Mucosa of rectum (tissue), 2 donors: ENCODE data around the gene MED27.

Experiments used
- H3K27ac ChIP-seq, 2 donors: one replicate each; pipeline ENCODE4 v1.7.0; 2013; ENCODE audit warnings: inconsistent platforms in 2 of 2, low read depth in 2 of 2, low read length in 2 of 2
- H3K27me3 ChIP-seq, 2 donors: one replicate each; pipeline ENCODE4 v1.7.0; 2013; ENCODE audit warnings: low read length in 2 of 2; ENCODE audit not compliant: control insufficient read depth in 2 of 2, insufficient read depth in 2 of 2
- H3K36me3 ChIP-seq, 2 donors: one replicate each; pipeline ENCODE4 v1.7.0; 2013; ENCODE audit warnings: low read length in 2 of 2; ENCODE audit not compliant: control insufficient read depth in 2 of 2, insufficient read depth in 2 of 2
- H3K4me1 ChIP-seq, 2 donors: one replicate each; pipeline ENCODE4 v1.7.0; 2013; ENCODE audit warnings: low read length in 2 of 2, mild to moderate bottlenecking in 1 of 2; ENCODE audit not compliant: control insufficient read depth in 2 of 2, insufficient read depth in 2 of 2
- H3K4me3 ChIP-seq, 2 donors: one replicate each; pipeline ENCODE4 v1.7.0; 2013; ENCODE audit warnings: low read length in 2 of 2
- H3K9ac ChIP-seq, 2 donors: one replicate each; pipeline ENCODE4 v1.7.0; 2013; ENCODE audit warnings: low read length in 2 of 2, low read depth in 1 of 2, mild to moderate bottlenecking in 1 of 2
- H3K9me3 ChIP-seq, 2 donors: one replicate each; pipeline ENCODE4 v1.7.0; 2013; ENCODE audit warnings: low read length in 2 of 2; ENCODE audit not compliant: control insufficient read depth in 2 of 2
- donor health status: healthy.
- donor health status: Normal muscosa, but diverticular disease.

MED27 gene

GRCh38 chr9:132077881-132078698, 1.6 kb downstream of the MED27 start:
- Histone ChIP-seq H3K9me3 (no peaks in the 10 kb centered on the region), H3K36me3 (peaks cover 6 to 7% of the 10 kb centered on the region in 2 donors), H3K4me3 (peak overlapping the region; percentile 91 to 99), H3K4me1 (peaks cover 7 to 13% of the 10 kb centered on the region in 2 donors), H3K27me3 (no peaks in the 10 kb centered on the region), H3K27ac (no peak overlapping the region), H3K9ac (no peak overlapping the region)

- no peak overlapping the region for H3K4me3 ChIP-seq
- H3K9ac ChIP-seq = no peak overlapping the region
- peaks cover 12 to 17% of the 10 kb centered on the region in 2 donors for H3K36me3 ChIP-seq
- H3K4me1 ChIP-seq = peaks cover 7 to 13% of the 10 kb centered on the region in 2 donors
- H3K27me3 ChIP-seq = no peaks in the 10 kb centered on the region
- no peaks in the 10 kb centered on the region for H3K9me3 ChIP-seq
- H3K27ac ChIP-seq = no peak overlapping the region
Measured at GRCh38 chr9:132075853-132076252, 3.8 kb downstream of the MED27 start.

- Histone ChIP-seq H3K4me3 (no peak overlapping the region), H3K27me3 (no peaks in the 10 kb centered on the region), H3K9me3 (no peaks in the 10 kb centered on the region), H3K9ac (no peak overlapping the region), H3K36me3 (peaks cover 12 to 17% of the 10 kb centered on the region in 2 donors), H3K4me1 (peaks cover 7 to 8% of the 10 kb centered on the region in 2 donors), H3K27ac (no peak overlapping the region)
Measured at GRCh38 chr9:132074736-132075135, 4.9 kb downstream of the MED27 start.

- Histone ChIP-seq H3K9ac (no peak overlapping the region), H3K36me3 (peaks cover 12 to 31% of the 10 kb centered on the region in 2 donors), H3K4me1 (no peaks in the 10 kb centered on the region), H3K9me3 (no peaks in the 10 kb centered on the region), H3K27me3 (no peaks in the 10 kb centered on the region), H3K4me3 (no peak overlapping the region), H3K27ac (no peak overlapping the region)
Measured at GRCh38 chr9:132071847-132072507, 7.7 kb downstream of the MED27 start.

- Histone ChIP-seq H3K36me3 (peaks cover 6 to 26% of the 10 kb centered on the region in 2 donors), H3K9ac (no peak overlapping the region)
Measured at GRCh38 chr9:132069046-132069898, 10.4 kb downstream of the MED27 start.

GRCh38 chr9:132068605-132069004, 11.1 kb downstream of the MED27 start:
- no peaks in the 10 kb centered on the region for H3K4me1 ChIP-seq

More at GRCh38 chr9:132069046-132069898, 10.4 kb downstream of the MED27 start:
- H3K4me1 ChIP-seq = no peaks in the 10 kb centered on the region
- no peak overlapping the region for H3K27ac ChIP-seq
- H3K9me3 ChIP-seq = no peaks in the 10 kb centered on the region
- H3K4me3 ChIP-seq = no peak overlapping the region
- no peaks in the 10 kb centered on the region for H3K27me3 ChIP-seq

GRCh38 chr9:132066511-132066910, 13.2 kb downstream of the MED27 start:
- Histone ChIP-seq H3K4me1 (no peaks in the 10 kb centered on the region), H3K4me3 (no peak overlapping the region), H3K9me3 (no peaks in the 10 kb centered on the region), H3K27ac (no peak overlapping the region), H3K27me3 (no peaks in the 10 kb centered on the region), H3K36me3 (peaks cover under 1 to 16% of the 10 kb centered on the region in 2 donors), H3K9ac (no peak overlapping the region)

More at GRCh38 chr9:132068605-132069004, 11.1 kb downstream of the MED27 start:
- H3K4me3 ChIP-seq = no peak overlapping the region
- no peaks in the 10 kb centered on the region for H3K9me3 ChIP-seq
- peaks cover 6 to 26% of the 10 kb centered on the region in 2 donors for H3K36me3 ChIP-seq
- H3K9ac ChIP-seq = no peak overlapping the region
- H3K27me3 ChIP-seq = no peaks in the 10 kb centered on the region
- H3K27ac ChIP-seq = no peak overlapping the region

- no peaks in the 10 kb centered on the region for H3K4me1 ChIP-seq
- H3K36me3 ChIP-seq = peaks cover 0 to 15% of the 10 kb centered on the region in 2 donors
- no peak overlapping the region for H3K27ac ChIP-seq
- H3K9ac ChIP-seq = no peak overlapping the region
- H3K27me3 ChIP-seq = no peaks in the 10 kb centered on the region
- no peaks in the 10 kb centered on the region for H3K9me3 ChIP-seq
- no peak overlapping the region for H3K4me3 ChIP-seq
Measured at GRCh38 chr9:132066057-132066456, 13.6 kb downstream of the MED27 start.

GRCh38 chr9:132063281-132063680, 16.4 kb downstream of the MED27 start:
- no peak overlapping the region for H3K27ac ChIP-seq
- H3K9ac ChIP-seq = no peak overlapping the region
- H3K36me3 ChIP-seq = peaks cover 0 to 5% of the 10 kb centered on the region in 2 donors
- H3K4me3 ChIP-seq = no peak overlapping the region
- H3K4me1 ChIP-seq = no peaks in the 10 kb centered on the region
- H3K9me3 ChIP-seq = no peaks in the 10 kb centered on the region
- no peaks in the 10 kb centered on the region for H3K27me3 ChIP-seq
